DOHH2 (cell line): Measurements from ENCODE around the gene ABTB2.

Source experiments
- H3F3A ChIP-seq: fragments of 200-600 bp; sonication (generic), shearing (Covaris generic); 2 replicates; pipeline ENCODE4 v1.6.0; 2016; ENCODE audit warnings: antibody characterized with exemption, mild to moderate bottlenecking; ENCODE audit not compliant: control insufficient read depth, insufficient read depth
- H3K27ac ChIP-seq: fragments of 200-600 bp; sonication (generic); 2 replicates; pipeline ENCODE4 v1.5.1; 2014; ENCODE audit warnings: low read depth, mild to moderate bottlenecking, low read length, moderate library complexity
- H3K27me3 ChIP-seq: fragments of 200-600 bp; sonication (generic); 2 replicates; pipeline ENCODE4 v1.6.1; 2014; ENCODE audit warnings: mild to moderate bottlenecking, low read length, mixed read lengths; ENCODE audit not compliant: control insufficient read depth
- H3K36me3 ChIP-seq: fragments of 200-600 bp; sonication (generic); 2 replicates; pipeline ENCODE4 v1.6.1; 2014; ENCODE audit warnings: mild to moderate bottlenecking, low read length, moderate library complexity, mixed read lengths; ENCODE audit not compliant: control insufficient read depth
- H3K4me1 ChIP-seq: fragments of 200-600 bp; sonication (generic); 2 replicates; pipeline ENCODE4 v1.6.1; 2014; ENCODE audit warnings: mild to moderate bottlenecking, low read length, mixed read lengths; ENCODE audit not compliant: control insufficient read depth
- H3K4me2 ChIP-seq: fragments of 200-600 bp; sonication (generic); 2 replicates; pipeline ENCODE4 v1.6.0; 2014; ENCODE audit warnings: mild to moderate bottlenecking, low read length, moderate library complexity
- H3K4me3 ChIP-seq: fragments of 200-600 bp; sonication (generic); 2 replicates; pipeline ENCODE4 v1.5.1; 2014; ENCODE audit warnings: mild to moderate bottlenecking, low read length, mixed read lengths
- H3K79me2 ChIP-seq: fragments of 200-600 bp; sonication (generic); 2 replicates; pipeline ENCODE4 v1.6.1; 2014; ENCODE audit warnings: mild to moderate bottlenecking, low read length, mixed read lengths; ENCODE audit not compliant: control insufficient read depth
- H3K9me2 ChIP-seq: fragments of 200-600 bp; sonication (generic); replicated peaks from 2 replicates; pipeline ENCODE4 v1.6.1; 2014; ENCODE audit warnings: mild to moderate bottlenecking, low read length, mixed read lengths; ENCODE audit not compliant: control insufficient read depth
- H3K9me3 ChIP-seq: fragments of 200-600 bp; sonication (generic); 2 replicates; pipeline ENCODE4 v1.6.1; 2014; ENCODE audit warnings: antibody characterized with exemption, low read length, mixed read lengths; ENCODE audit not compliant: control insufficient read depth, insufficient read depth
- H4K20me1 ChIP-seq: fragments of 200-600 bp; sonication (generic); 2 replicates; pipeline ENCODE4 v1.6.0; 2014; ENCODE audit warnings: low read depth, mild to moderate bottlenecking, antibody characterized with exemption, low read length, moderate library complexity; ENCODE audit not compliant: control insufficient read depth, insufficient read depth
- CTCF ChIP-seq: fragments of 200-600 bp; sonication (generic); IDR thresholded peaks from one replicate; pipeline ENCODE4 v1.5.1; 2014; ENCODE audit warnings: antibody characterized with exemption, mild to moderate bottlenecking, low read depth, low read length; ENCODE audit not compliant: poor library complexity, severe bottlenecking
- EZH2phosphoT487 ChIP-seq: fragments of 200-600 bp; sonication (generic); IDR thresholded peaks from 2 replicates; pipeline ENCODE4 v1.6.1; 2017; ENCODE audit warnings: borderline replicate concordance, mild to moderate bottlenecking, antibody characterized with exemption, low read length, moderate library complexity, mixed read lengths

The ABTB2 gene

DNA sequence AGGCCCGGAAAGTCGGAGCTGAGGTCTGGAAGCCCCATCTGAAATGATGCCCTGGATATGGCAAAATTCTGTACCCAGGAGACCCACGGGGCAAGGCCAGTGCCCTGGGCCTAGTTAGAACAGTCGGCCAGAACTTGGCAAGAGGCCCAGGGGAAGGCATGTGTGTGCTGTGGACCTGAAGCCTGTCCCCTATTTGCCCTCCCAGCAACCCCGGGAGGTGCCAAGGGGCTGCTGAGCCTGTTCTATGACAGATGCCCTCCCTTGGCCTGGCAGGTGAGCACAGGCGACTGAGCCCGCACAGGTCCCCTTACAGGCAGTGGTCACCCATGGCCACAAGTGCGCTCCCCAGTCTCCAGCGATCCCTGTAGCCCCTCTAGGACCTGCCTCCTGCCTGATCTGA, 200.6 kb downstream of the ABTB2 start:
- H3K79me2 ChIP-seq, result no peaks in the 10 kb centered on the region
- H3K27ac ChIP-seq, result no peak overlapping the region
- no peak overlapping the region for H3K4me3 ChIP-seq
- TF ChIP-seq EZH2phosphoT487, result no peak
- no peak for TF ChIP-seq CTCF
- H4K20me1 ChIP-seq, result peaks cover 5% of the 10 kb centered on the region; the same call in 1 of the 2 replicates
- H3K4me2 ChIP-seq, result no peak overlapping the region
- no peaks in the 10 kb centered on the region for H3F3A ChIP-seq
- no peaks in the 10 kb centered on the region for H3K9me3 ChIP-seq
- H3K36me3 ChIP-seq, result peaks cover 20% of the 10 kb centered on the region
- H3K4me1 ChIP-seq, result peaks cover 27% of the 10 kb centered on the region
- no peaks in the 10 kb centered on the region for H3K27me3 ChIP-seq
- H3K9me2 ChIP-seq, result no peaks in the 10 kb centered on the region

DNA sequence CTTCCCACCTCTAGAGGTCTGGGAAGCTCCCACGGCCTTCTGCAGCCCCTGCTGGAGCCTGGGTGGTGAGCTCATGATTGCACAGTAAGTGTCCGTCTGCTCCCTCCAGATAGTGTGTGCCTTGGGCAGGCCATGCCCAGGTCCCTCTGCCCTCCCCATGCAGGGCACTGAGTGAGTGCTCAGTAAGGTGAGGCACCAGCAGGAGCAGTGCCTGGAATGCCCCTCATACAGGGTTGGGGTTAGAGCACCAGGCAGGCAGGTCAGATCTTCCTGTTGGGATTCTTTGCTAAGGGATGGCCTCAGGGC, 202.1 kb downstream of the ABTB2 start:
- Histone ChIP-seq H3K9me2 (no peaks in the 10 kb centered on the region), H3F3A (no peaks in the 10 kb centered on the region), H3K36me3 (peaks cover 32% of the 10 kb centered on the region), H3K27ac (no peak overlapping the region), H3K4me2 (no peak overlapping the region), H3K79me2 (no peaks in the 10 kb centered on the region), H3K4me3 (no peak overlapping the region), H3K27me3 (no peaks in the 10 kb centered on the region), H3K9me3 (no peaks in the 10 kb centered on the region), H3K4me1 (peaks cover 29% of the 10 kb centered on the region), H4K20me1 (peaks cover 5% of the 10 kb centered on the region; the same call in 1 of the 2 replicates)
- TF ChIP-seq CTCF, result no peak
- no peak for TF ChIP-seq EZH2phosphoT487

GRCh38 chr11:34155057-34155756, 202.6 kb downstream of the ABTB2 start:
- Histone ChIP-seq H3K4me3 (no peak overlapping the region), H4K20me1 (peaks cover 9% of the 10 kb centered on the region; the same call in 1 of the 2 replicates), H3F3A (no peaks in the 10 kb centered on the region), H3K27ac (no peak overlapping the region), H3K36me3 (peaks cover 37% of the 10 kb centered on the region), H3K9me3 (no peaks in the 10 kb centered on the region), H3K4me2 (no peak overlapping the region), H3K9me2 (no peaks in the 10 kb centered on the region), H3K4me1 (peaks cover 29% of the 10 kb centered on the region), H3K79me2 (no peaks in the 10 kb centered on the region), H3K27me3 (no peaks in the 10 kb centered on the region)
- TF ChIP-seq CTCF (no peak), EZH2phosphoT487 (no peak)
